Measurements from ENCODE around the gene TBC1D10A.

The TBC1D10A gene

GRCh38 chr22:30267382-30268302 is 59.1 kb downstream of the TBC1D10A start:
- DNase-seq (ENCODE audit: insufficient read length, low spot score): no peak
- no peak for TF ChIP-seq SPI1 (IDR thresholded peaks at IDR 0.05; ENCODE audit: low read depth, low read length)
- TF ChIP-seq TAF1 (IDR thresholded peaks at IDR 0.05; ENCODE audit: low read depth, low read length): no peak
- no peak for TF ChIP-seq PAX5 (IDR thresholded peaks at IDR 0.05; ENCODE audit: insufficient read depth, low read length, severe bottlenecking)
- TF ChIP-seq POLR2AphosphoS5 (IDR thresholded peaks at IDR 0.05; ENCODE audit: low read depth, low read length): no peak
- TF ChIP-seq POU2F2 (IDR thresholded peaks at IDR 0.05; ENCODE audit: low read depth, low read length): no peak
- peak; percentile 38 for FAIRE-seq

DNA sequence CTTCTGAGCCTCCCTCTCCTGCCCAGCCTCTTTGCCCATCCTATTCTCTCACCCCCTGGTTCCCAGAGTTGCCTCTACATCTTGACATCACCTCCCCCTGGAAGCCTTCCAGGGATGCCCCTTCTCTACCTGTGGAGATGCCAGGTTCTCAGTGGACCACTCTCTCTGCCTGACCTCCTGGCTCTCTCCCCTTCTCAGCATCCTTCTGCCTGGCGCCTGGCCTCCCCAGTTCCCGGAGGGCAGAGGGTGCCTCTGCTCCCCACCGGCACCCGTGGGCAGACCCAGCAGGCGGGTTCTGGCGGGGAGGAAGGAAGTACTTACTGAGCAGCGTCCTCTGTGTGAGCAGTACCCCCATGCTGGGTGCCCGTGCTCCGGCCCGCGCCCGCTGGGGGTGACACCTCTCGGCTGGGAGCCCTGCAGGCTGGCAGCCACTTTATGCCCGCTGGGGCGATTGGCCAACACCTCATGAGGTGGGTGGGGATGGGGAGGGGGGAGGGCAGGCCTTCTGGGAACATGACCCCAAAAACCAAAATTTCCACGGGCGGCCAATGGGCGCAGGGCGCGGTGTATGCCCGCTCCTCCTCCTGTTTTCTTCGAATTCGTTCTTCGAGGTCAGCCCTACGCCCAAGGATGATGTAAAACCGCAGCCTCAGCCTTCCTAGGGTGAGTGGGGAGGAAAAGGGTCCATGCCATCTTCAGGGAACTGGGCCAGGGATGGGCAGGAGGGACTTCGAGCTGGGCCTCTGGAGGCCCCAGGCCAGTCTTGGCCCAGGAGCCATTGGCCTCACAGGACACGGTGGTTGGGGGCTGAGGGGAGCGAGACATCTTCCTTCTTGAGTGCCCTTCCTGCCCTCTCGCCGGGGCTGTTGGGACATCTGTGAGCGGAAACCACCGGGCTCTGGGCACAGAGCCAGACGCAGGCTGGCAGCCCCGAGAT is 60.0 kb downstream of the TBC1D10A start, which contains the start of gene OSM:
OSM (minus strand) TSS at position 407 of the 937 bp plus-strand sequence; CDS start at position 355, 52 bp downstream.
- no peak for DNase-seq (ENCODE audit: insufficient read length, low spot score)
- TF ChIP-seq SPI1 (IDR thresholded peaks at IDR 0.05; ENCODE audit: low read depth, low read length) (no peak), POU2F2 (IDR thresholded peaks at IDR 0.05; ENCODE audit: low read depth, low read length) (no peak), POLR2AphosphoS5 (IDR thresholded peaks at IDR 0.05; ENCODE audit: low read depth, low read length) (no peak), POLR2A (IDR thresholded peaks at IDR 0.05; ENCODE audit: low read depth, low read length) (no peak), TAF1 (IDR thresholded peaks at IDR 0.05; ENCODE audit: low read depth, low read length) (no peak), PAX5 (IDR thresholded peaks at IDR 0.05; ENCODE audit: insufficient read depth, low read length, severe bottlenecking) (no peak)
- FAIRE-seq: peak; percentile 81

DNA sequence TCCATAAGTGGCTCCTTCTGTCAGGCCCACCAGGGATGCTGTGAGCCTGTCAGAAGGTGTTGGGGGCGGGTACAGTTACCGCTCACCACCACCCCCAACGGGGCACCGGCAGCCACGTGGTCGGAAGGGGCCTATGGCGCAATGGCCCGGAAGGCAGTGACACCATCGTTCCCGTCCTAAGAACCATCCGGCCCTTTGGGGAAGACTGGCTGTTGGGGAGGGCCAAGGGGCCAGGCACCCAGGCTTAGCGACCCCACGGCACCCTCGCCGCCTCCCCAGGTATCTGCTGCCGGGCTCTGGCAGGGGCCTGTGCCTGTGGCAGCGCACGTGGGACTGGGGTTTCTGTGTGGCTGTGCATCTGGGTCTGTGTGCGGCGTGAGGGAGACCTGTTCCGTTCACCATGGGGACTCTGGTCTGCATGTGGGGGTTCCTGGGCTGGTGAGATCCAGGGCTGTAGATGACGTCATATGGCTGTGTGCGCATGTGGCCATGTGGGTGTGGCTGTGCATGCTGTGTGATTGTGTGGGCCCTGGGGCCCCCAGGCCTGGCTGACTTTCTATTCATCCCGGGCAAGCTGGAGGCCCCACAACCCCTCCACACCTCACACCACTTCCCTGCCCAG is 60.8 kb downstream of the TBC1D10A start:
- FAIRE-seq: peak; percentile 99
- peak; percentile 86 for DNase-seq (ENCODE audit: insufficient read length, low spot score)
- TF ChIP-seq POLR2AphosphoS5 (IDR thresholded peaks at IDR 0.05; ENCODE audit: low read depth, low read length) (peak; percentile 79), POU2F2 (IDR thresholded peaks at IDR 0.05; ENCODE audit: low read depth, low read length) (peak; percentile 70), POLR2A (IDR thresholded peaks at IDR 0.05; ENCODE audit: low read depth, low read length) (0 out of 2 replicates have a peak, but pooled peaks have one; percentile 52), PAX5 (IDR thresholded peaks at IDR 0.05; ENCODE audit: insufficient read depth, low read length, severe bottlenecking) (no peak)

DNA sequence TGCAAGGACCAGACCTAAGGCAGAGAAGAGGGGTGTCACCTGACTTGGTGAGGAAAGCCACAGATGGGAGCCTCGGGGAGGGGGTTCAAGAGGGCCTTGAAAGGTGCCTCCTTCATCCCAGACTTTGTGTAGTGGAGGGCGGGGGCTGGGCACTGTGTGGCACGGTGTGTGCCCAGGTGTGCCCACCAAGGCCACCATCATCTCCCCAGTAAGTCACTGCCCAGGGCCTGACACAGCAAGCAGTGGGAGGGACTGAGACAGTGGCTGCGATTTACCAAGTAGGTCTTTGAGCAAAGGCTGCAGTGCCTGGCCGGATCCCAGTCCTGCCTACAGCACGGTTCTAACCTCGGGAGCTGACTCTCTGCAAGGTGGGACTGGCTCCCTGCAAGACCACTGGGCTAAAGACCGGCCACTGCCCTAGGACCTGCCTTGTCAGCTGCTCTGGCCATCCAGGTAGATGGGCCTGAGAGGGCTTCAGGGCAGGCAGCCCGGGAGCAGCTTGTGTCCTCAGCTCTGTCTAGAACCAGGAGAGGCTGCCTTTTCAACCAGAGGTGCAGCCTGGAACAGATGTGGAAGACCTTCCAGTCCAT is 61.5 kb downstream of the TBC1D10A start:
- TF ChIP-seq POLR2AphosphoS5 (IDR thresholded peaks at IDR 0.05; ENCODE audit: low read depth, low read length) (no peak), SPI1 (IDR thresholded peaks at IDR 0.05; ENCODE audit: low read depth, low read length) (no peak), POU2F2 (IDR thresholded peaks at IDR 0.05; ENCODE audit: low read depth, low read length) (no peak), TAF1 (IDR thresholded peaks at IDR 0.05; ENCODE audit: low read depth, low read length) (no peak)
- DNase-seq (ENCODE audit: insufficient read length, low spot score) (no peak), FAIRE-seq (no peak)

- TF ChIP-seq SPI1 (IDR thresholded peaks at IDR 0.05; ENCODE audit: low read depth, low read length) (no peak), TAF1 (IDR thresholded peaks at IDR 0.05; ENCODE audit: low read depth, low read length) (no peak), POU2F2 (IDR thresholded peaks at IDR 0.05; ENCODE audit: low read depth, low read length) (no peak), POLR2AphosphoS5 (IDR thresholded peaks at IDR 0.05; ENCODE audit: low read depth, low read length) (no peak), POLR2A (IDR thresholded peaks at IDR 0.05; ENCODE audit: low read depth, low read length) (no peak), PAX5 (IDR thresholded peaks at IDR 0.05; ENCODE audit: insufficient read depth, low read length, severe bottlenecking) (no peak)
- no peak for DNase-seq (ENCODE audit: insufficient read length, low spot score)
- FAIRE-seq: no peak
These were observed 62.9 kb downstream of the TBC1D10A start for GRCh38 chr22:30263883-30264282.

DNA sequence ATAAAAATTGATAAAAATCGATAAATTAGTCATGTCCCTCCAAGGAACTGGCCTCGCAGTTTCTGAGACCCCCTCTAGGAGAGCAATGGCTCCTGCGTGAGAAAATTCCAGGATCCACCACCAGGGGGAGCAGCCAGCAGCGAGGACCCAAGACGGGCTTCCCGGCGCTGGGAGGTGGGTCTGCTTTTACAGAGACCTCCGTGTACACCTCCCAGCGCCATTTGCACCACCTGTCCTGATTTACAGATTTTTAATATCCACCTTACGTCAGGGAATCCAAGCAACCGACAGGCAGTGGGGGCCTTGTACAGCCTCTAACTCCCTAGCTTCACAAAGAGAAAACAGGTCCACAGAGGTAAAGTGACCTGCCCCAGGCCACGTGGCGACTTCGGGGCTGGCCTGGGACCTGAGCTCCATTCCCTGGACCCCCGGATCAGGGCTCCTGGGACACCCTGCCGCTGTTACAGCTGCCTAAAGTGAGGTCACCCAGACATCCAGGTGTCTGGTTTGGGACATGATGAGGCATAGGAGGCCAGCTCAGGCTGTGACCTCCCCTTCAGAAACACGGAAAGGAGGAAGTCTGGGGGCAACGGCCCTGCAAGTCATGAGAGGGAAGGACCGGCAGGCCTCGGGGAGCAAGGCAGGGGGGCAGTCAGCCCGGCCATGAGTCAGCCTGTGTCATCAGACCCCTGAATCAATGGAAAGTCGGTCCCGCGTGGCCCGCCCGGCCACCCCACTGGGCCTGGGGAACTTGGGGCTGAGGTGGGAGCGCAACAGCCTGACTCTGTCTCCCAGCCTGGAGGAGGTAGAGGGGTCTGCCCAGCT is 63.6 kb downstream of the TBC1D10A start:
- FAIRE-seq (peak; percentile 89), DNase-seq (ENCODE audit: insufficient read length, low spot score) (peak; percentile 70)
- TF ChIP-seq POU2F2 (IDR thresholded peaks at IDR 0.05; ENCODE audit: low read depth, low read length): no peak
- no peak for TF ChIP-seq SPI1 (IDR thresholded peaks at IDR 0.05; ENCODE audit: low read depth, low read length)
- no peak for TF ChIP-seq TAF1 (IDR thresholded peaks at IDR 0.05; ENCODE audit: low read depth, low read length)
- no peak for TF ChIP-seq PAX5 (IDR thresholded peaks at IDR 0.05; ENCODE audit: insufficient read depth, low read length, severe bottlenecking)
- no peak for TF ChIP-seq POLR2AphosphoS5 (IDR thresholded peaks at IDR 0.05; ENCODE audit: low read depth, low read length)
- TF ChIP-seq POLR2A (IDR thresholded peaks at IDR 0.05; ENCODE audit: low read depth, low read length): no peak

DNA sequence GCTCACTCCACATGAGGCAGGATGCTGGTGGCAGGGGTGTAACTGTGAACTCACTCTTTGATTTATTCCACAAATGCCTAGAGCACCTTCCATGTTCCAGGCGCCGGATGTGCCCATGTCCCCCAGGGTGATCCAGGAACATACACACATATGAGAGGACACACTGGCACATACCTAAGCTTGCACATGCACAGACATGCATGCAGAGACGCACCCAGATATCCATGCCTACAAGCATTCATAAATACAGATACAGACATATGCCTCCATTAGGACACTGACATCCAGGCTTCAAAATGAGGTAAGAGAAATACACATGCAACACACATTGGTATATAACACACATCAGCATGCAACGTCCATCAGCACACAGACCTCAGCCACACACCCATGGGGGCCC is 64.6 kb downstream of the TBC1D10A start:
- TF ChIP-seq SPI1 (IDR thresholded peaks at IDR 0.05; ENCODE audit: low read depth, low read length) (no peak), PAX5 (IDR thresholded peaks at IDR 0.05; ENCODE audit: insufficient read depth, low read length, severe bottlenecking) (no peak), POLR2AphosphoS5 (IDR thresholded peaks at IDR 0.05; ENCODE audit: low read depth, low read length) (no peak), POU2F2 (IDR thresholded peaks at IDR 0.05; ENCODE audit: low read depth, low read length) (no peak), POLR2A (IDR thresholded peaks at IDR 0.05; ENCODE audit: low read depth, low read length) (no peak), TAF1 (IDR thresholded peaks at IDR 0.05; ENCODE audit: low read depth, low read length) (no peak)
- DNase-seq (ENCODE audit: insufficient read length, low spot score) (no peak), FAIRE-seq (peak; percentile 35)

GRCh38 chr22:30261134-30261533 is 65.6 kb downstream of the TBC1D10A start:
- TF ChIP-seq TAF1 (IDR thresholded peaks at IDR 0.05; ENCODE audit: low read depth, low read length) (no peak), SPI1 (IDR thresholded peaks at IDR 0.05; ENCODE audit: low read depth, low read length) (no peak), PAX5 (IDR thresholded peaks at IDR 0.05; ENCODE audit: insufficient read depth, low read length, severe bottlenecking) (no peak), POU2F2 (IDR thresholded peaks at IDR 0.05; ENCODE audit: low read depth, low read length) (no peak), POLR2AphosphoS5 (IDR thresholded peaks at IDR 0.05; ENCODE audit: low read depth, low read length) (no peak), POLR2A (IDR thresholded peaks at IDR 0.05; ENCODE audit: low read depth, low read length) (no peak)
- FAIRE-seq: no peak
- no peak for DNase-seq (ENCODE audit: insufficient read length, low spot score)

All from GM12891 (cell line).